NCI-H128 (cell line): ENCODE results near the gene ARMH4.
A peak's percentile ranks its signal among the peaks of the same experiment; 100 is the strongest.

Experiments
- DNase-seq: peaks from one replicate; lab custom pipeline; 2025; ENCODE audit not compliant: unreplicated experiment; lab: John Stamatoyannopoulos, UW

ARMH4 gene

GRCh38 chr14:58059126-58059525 lies 92.9 kb downstream of the ARMH4 start:
- no peak for DNase-seq

- DNase-seq = no peak
These were observed 96.5 kb downstream of the ARMH4 start for GRCh38 chr14:58055497-58056010.

- DNase-seq = no peak
These were observed 97.9 kb downstream of the ARMH4 start for GRCh38 chr14:58054100-58054499.

- no peak for DNase-seq
These were observed 103.8 kb downstream of the ARMH4 start for GRCh38 chr14:58048219-58048618.

GRCh38 chr14:58027904-58028303 lies 124.1 kb downstream of the ARMH4 start:
- DNase-seq = no peak

GRCh38 chr14:58026967-58027366 lies 125.0 kb downstream of the ARMH4 start:
- no peak for DNase-seq

- DNase-seq = no peak
These were observed 125.8 kb downstream of the ARMH4 start for GRCh38 chr14:58026219-58026618.

- no peak for DNase-seq
These were observed 137.2 kb downstream of the ARMH4 start for GRCh38 chr14:58014778-58015177.

GRCh38 chr14:58002618-58003017 lies 149.4 kb downstream of the ARMH4 start:
- no peak for DNase-seq

- no peak for DNase-seq
These were observed 152.0 kb downstream of the ARMH4 start for GRCh38 chr14:57999979-58000378.

- no peak for DNase-seq
These were observed 152.5 kb downstream of the ARMH4 start for GRCh38 chr14:57999471-57999870.

GRCh38 chr14:57998766-57999165 lies 153.2 kb downstream of the ARMH4 start:
- no peak for DNase-seq

GRCh38 chr14:57991353-57991752 lies 160.7 kb downstream of the ARMH4 start:
- DNase-seq = no peak

- no peak for DNase-seq
These were observed 163.6 kb downstream of the ARMH4 start for GRCh38 chr14:57988445-57988844.

GRCh38 chr14:57987596-57988300 lies 164.3 kb downstream of the ARMH4 start:
- no peak for DNase-seq

- no peak for DNase-seq
These were observed 165.0 kb downstream of the ARMH4 start for GRCh38 chr14:57987051-57987450.

GRCh38 chr14:57982804-57983634 lies 169.0 kb downstream of the ARMH4 start:
- peak; percentile 35 for DNase-seq

- no peak for DNase-seq
These were observed 170.0 kb downstream of the ARMH4 start for GRCh38 chr14:57981817-57982560.

- DNase-seq = no peak
These were observed 172.5 kb downstream of the ARMH4 start for GRCh38 chr14:57979376-57980048.

GRCh38 chr14:57976701-57977100 lies 175.3 kb downstream of the ARMH4 start:
- no peak for DNase-seq

GRCh38 chr14:57974896-57975295 lies 177.1 kb downstream of the ARMH4 start:
- DNase-seq = no peak
